Body of pancreas (tissue), 4 donors: Measurements from ENCODE around the gene NCAM2.

Source experiments
- POLR2A ChIP-seq, 3 donors: fragments of 450-650 bp; IDR thresholded peaks; one replicate each; pipeline ENCODE4 v1.6.1; 2016; ENCODE audit warnings: antibody characterized with exemption in 3 of 3, mild to moderate bottlenecking in 2 of 3
- TF ChIP-seq, protein P1 (sequence below), 7 experiments: fragments of 450-650 bp in 4 of 7; fragments of 200-600 bp in 3 of 7; sonication (generic) in 3 of 7; IDR thresholded peaks; one replicate each; pipeline ENCODE4 v1.5.1; 2016 to 2019; ENCODE audit warnings: antibody characterized with exemption in 7 of 7

DNA sequence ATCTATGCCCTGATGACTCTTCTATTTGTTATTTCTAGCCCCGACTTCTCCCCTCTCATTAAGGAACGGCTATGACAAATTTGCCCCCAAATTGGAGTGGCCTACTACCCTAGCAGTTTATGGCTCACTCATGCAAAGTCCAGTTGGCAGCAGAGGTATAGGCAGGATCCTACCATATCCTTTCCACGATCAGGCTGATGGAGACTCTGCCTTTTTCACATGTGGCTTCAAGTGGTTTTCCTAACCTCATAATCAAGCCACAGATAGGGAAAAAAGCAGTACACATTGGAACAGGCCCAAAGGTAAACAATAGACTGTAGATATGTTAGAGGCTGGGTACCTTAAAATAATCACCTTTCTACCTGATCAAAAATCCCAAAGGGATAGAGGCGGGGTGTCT, 292.5 kb downstream of the NCAM2 start:
- TF ChIP-seq, protein P1, sequence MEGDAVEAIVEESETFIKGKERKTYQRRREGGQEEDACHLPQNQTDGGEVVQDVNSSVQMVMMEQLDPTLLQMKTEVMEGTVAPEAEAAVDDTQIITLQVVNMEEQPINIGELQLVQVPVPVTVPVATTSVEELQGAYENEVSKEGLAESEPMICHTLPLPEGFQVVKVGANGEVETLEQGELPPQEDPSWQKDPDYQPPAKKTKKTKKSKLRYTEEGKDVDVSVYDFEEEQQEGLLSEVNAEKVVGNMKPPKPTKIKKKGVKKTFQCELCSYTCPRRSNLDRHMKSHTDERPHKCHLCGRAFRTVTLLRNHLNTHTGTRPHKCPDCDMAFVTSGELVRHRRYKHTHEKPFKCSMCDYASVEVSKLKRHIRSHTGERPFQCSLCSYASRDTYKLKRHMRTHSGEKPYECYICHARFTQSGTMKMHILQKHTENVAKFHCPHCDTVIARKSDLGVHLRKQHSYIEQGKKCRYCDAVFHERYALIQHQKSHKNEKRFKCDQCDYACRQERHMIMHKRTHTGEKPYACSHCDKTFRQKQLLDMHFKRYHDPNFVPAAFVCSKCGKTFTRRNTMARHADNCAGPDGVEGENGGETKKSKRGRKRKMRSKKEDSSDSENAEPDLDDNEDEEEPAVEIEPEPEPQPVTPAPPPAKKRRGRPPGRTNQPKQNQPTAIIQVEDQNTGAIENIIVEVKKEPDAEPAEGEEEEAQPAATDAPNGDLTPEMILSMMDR (IDR thresholded peaks at IDR 0.05), result no peak
- TF ChIP-seq POLR2A (IDR thresholded peaks at IDR 0.05), result no peak
